GM12892 (cell line): ENCODE results near the gene HDGFL2.

Experiments
- POLR2A ChIP-seq: IDR thresholded peaks from 2 replicates; pipeline ENCODE4 v1.6.1; 2011; ENCODE audit warnings: low read depth, low read length, control low read depth
- POLR2AphosphoS5 ChIP-seq: IDR thresholded peaks from 2 replicates; pipeline ENCODE4 v1.6.1; 2011; ENCODE audit warnings: low read depth, low read length, control low read depth
- TAF1 ChIP-seq: IDR thresholded peaks from 2 replicates; pipeline ENCODE4 v1.6.1; 2011; ENCODE audit warnings: low read depth, mild to moderate bottlenecking, control low read depth, low read length, borderline replicate concordance

- TF ChIP-seq POLR2A (no peak), POLR2AphosphoS5 (no peak), TAF1 (no peak)
These were observed 22.5 kb upstream of the HDGFL2 start for GRCh38 chr19:4449639-4450028.
